NCI-H1436 treated with DMSO at 0.1 percent for 48 hours (cell line): Measurements from ENCODE around the gene TFAP2A.

Experiments used
- DNase-seq: peaks from one replicate; lab custom pipeline; 2025; lab: John Stamatoyannopoulos, UW

Gene TFAP2A

DNA sequence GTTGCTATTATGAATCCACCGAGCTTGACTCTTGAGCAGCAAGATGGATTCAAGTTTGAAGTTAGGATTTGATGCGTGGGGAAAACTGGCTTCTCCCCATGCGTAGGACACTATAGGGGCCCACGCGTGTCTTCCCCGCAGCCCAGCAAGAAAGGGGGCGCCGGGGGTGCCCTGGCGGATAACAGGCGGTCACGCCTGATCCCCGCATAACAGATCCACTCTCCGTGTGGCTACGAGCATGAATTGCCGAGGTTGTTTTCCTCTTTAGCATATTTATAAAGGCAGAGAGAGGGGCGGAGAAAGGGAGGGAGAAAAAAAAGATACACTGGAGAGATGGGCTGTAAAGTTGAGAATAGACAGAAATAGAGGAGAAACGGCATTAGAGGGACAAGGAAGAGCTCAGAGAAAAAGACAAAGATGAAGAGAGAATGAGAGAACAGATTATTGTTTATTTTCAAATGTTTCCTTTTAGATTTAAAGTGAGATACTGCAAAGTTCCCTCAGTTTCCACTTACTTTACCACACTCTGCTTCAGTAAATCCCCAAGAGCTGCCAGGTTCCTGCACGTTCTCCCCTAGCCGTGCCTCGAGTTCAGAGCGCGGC, 32.0 kb downstream of the TFAP2A start:
- DNase-seq = no peak

DNA sequence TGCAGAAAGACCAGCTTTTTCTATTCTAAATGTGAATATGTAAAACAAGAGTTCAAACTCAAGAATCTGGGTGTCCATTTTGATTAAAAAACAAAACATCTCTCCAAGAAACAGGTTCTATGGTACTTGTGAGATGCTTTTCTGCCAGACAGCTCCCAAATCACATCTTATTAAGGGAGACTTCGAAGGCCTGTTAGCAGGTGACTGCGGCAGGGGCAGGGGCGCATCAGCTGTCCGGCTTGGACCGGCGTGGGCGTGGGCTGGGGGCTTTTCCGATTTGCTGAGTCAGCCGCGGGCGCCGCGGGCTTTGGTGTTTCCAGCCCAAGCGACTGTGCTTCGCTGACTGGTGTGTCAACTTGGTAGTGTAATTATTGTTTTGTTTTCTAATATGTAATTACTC, 32.6 kb downstream of the TFAP2A start:
- no peak for DNase-seq

DNA sequence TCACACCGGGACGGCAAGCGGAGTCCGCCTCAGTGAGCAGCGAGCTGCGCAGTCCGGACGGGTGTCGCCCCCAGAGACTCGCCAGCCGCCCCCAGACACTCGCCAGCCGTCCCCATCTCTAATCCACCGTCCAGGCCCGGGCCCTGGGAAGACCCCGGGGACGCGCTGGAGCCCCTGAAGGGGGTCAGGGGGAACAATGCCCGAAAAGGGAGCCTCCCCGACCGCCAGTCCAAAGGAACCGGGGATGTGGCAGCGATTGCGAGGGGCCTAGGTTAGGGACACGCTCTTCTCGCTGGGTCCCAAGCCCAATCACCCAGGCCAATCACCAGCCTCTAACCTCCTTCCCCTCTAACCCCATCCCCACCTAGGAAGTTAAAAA, 33.1 kb downstream of the TFAP2A start:
- no peak for DNase-seq

DNA sequence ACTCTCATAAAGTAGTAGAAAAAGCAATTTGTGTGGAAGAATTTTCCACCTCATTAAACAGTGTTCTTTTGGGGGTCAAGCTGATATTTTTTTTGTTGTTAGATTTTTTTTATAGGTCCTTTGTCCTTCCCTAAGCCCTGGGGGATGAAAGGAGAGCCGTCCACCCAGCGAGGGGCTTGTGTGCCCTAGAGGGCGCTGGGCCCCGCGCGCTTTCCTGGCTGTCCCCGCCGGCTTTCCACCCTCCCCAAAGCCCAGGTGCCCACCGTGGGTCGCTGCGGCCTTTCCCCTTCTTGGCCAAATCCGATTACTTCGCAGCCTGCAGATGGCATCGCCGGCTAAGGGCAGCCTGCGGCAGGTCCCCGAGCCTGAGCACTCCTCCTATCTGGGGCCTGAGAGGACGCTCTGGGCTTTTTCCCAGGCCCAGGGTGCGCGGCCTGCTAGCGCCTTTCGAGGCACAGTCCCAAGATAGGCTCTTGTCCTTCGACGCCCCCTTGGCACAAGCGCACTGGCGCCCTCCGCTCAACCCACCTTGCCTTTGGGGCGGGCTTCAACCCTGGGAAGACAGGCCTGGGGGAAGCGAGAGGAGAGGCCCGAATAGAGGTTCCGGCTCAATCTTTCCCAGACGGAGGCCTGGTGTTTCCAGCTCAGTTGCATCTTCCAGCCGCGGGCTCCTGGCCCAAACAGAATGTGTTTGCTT, 33.6 kb downstream of the TFAP2A start:
- no peak for DNase-seq

DNA sequence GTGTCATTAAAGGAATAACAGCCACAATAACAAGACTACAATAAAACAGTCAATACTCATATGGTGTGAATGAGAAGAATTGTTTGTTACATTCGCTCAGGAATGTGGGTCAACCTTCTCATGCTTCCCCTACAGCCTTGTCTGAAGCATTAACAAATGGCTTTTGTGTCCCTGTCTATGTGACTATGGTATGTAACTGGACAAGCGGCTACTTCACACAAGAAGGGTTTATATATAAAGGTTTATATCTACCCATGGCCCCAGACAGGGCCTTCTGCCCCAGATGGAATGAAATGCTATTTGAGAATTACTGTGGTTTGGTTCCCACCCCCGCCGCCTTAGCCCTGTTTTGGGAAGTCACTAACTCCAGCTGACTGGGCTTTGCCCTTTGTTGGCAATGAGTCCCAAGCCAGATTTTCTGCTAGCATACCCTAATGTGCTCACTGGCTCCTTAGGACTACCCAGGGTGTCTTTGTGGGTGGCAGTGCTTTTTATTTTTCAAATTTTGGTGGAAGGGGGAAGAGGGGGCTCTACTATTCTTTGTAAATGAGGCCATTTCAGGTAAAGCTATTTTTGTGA, 39.4 kb downstream of the TFAP2A start:
- DNase-seq = no peak

DNA sequence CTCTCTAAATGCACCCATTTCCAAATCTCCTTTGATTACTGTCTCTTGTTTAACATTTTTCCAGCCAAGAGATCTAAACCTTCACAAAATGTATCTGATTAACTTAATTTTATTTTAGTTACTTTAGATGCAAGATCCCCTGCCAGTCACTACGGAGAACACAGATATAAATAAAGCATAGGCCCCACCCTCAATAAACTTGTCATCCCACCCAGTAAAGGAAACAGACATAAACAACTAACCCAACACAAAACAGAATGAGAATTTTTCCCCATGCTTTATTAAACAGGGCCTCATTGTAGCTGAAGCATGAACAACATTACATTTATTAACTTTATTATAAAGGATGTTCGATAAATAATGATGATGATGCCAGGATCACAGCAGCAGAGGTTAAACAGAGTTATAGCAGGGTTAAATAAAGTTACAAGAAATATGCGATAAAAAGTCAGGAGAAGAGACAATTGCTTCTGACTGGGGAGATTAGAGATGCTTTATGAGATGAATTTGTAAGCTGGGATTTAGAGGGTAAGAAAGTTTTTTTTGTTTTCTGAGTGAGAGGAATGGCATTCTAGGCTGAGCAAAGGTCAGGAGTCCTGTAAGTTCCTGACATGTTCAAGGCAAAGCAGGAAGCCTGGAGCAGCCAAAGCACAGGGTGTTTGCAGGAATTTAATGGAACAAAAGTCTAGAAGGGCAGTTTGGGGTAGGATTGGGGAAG, 41.1 kb downstream of the TFAP2A start:
- DNase-seq = no peak

DNA sequence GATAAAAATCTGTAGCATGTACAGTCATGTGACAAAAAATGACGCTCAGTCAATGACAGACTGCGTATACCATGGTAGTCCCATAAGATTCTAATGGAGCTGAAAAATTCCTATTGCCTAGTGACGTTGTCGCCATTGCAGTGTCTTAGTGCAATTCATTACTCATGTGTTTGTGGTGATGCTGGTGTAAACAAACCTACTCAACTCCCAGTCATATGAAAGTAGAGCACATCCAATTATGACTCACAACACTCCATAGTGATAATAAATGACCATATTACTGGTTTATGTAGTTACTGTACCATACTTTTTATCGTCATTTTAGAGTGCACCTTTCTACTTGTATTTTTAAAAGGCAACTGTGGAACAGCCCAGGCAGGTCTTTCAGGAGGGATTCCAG, 45.0 kb downstream of the TFAP2A start:
- DNase-seq = no peak

DNA sequence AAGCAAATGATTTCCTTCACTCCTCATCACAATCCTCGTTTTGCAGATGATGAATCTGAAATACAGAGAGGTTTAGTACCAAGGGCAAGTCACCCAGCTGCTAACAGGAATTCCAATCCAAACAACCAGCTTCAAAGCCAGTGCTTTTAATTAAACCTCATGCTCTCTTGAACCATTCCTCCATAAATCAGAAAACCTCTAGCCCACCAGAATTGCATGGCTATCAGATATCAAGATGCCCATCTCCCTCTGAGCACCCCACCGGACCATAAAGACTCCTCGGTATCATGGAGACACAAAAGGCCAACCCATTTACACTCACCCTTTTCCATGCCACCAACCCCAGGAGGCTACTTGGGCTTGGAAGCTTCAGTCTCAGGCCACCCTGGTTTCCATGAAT, 46.0 kb downstream of the TFAP2A start:
- no peak for DNase-seq

DNA sequence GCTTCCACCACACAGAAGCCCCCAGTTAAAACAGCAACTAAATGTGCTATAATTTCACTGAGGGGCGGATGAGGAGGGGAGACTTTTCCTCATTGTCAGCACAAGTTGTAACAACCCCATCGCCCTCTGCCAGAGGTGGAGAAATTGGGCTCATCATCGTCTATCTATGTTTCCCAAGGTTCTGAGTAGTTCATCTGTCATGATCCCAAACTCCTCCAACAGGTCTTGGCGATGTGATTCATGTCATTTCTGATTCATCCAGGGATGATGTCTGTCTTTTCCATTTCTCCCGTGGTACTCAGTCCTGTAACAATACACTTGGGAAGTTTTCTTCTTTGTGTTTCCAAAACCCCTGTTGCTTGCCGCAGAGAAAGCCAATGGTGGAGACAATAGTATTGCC, 51.0 kb downstream of the TFAP2A start:
- no peak for DNase-seq

DNA sequence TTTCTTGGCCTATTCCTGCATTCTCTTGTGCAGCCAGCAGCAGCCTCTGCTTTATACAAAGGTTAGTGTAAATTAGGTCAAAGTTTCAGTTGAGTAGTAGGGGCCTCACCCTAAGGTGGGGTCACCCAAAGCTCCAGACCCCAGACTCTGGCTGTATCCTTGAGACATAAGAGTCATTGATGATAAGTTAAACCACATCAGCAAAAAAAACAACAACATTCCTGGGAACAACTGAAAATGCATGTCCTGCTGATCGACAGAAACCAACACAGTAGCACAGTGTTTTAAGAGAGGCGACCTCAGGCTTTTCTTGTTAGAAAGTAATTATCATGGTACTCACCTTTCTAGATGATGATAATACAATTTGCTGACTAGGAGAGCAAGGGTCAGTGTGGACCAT, 52.6 kb downstream of the TFAP2A start:
- DNase-seq = no peak

DNA sequence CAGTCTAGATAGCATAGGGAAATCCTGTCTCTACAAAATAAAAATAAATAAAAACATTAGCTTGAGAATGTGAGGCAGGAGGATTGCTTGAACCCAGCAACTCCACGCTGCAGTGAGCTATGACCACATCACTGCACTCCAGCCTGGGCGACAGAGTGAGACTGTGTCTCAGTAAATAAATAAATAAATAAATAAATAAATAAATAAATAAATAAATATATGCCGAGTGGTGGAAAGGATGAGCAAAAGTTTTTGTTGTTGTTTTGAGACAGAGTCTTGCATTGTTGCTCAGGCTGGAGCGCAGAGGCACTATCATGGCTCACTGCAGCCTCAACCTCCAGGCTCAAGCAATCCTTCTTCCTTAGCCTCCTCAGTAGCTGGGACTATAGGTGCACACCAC, 53.4 kb downstream of the TFAP2A start:
- DNase-seq = no peak

DNA sequence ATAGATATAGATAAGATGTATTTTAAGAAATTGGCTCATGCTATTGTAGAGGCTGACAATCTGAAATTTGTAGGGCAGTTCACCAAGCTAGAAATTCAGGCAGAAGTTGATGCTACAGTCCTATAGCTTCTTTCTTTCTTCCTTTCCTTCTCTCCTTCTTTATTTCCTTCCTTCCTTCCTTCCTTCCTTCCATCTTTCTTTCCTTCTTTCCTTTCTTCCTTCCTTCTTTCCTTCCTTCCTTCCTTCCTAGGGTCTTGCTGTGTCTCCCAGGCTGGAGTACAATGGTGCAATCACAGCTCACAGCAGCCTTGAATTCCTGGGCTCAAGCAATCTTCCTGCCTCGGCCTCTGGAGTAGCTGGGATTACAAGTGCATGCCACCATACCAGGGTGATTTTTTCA, 55.3 kb downstream of the TFAP2A start:
- DNase-seq = no peak

DNA sequence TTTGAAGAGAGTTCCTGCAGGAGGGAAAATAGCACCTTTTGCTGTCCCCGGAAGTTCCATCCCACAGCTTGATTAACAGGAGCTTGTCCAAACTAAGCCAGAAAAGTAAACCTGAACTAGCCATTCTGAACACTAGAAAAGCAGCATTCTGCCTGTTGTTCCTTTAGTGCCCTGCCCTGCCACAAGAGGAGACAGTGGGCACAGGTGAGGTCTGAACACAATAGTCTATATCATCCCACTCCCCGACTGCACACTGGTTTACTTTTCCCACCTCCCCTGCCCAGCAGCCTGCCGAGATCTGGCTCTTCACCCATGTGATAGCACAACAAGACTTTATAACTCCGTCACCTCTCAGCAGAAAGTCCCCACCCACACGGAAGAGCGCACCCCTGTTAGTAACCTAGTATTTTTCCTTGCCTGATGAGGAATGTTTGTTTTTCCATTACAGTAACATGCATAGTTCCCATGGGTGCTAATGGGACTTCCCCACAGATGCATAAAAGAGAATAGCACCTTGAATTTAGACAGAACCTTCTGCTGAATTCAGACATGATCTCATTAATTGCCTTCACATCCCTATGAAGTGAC, 59.7 kb downstream of the TFAP2A start:
- DNase-seq = no peak

DNA sequence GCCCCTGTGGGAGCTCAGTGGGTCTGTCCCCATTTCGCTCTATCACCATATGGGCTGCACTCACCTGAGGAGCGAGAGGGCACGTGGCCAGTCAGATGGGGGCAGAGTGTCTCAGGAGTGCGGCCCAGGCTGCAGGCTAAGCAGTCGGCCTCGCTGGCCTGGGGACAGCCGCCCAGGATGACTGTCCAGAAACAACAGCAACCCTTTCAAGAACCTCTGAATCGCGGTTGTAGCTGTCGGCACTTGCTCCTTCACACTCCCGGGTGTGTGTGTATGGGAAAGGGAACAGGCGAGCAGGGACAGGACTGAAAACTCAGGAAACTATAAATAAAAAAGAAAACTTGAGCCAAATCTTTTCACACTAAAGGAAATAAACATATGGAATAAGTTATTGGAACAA, 63.1 kb downstream of the TFAP2A start:
- no peak for DNase-seq

DNA sequence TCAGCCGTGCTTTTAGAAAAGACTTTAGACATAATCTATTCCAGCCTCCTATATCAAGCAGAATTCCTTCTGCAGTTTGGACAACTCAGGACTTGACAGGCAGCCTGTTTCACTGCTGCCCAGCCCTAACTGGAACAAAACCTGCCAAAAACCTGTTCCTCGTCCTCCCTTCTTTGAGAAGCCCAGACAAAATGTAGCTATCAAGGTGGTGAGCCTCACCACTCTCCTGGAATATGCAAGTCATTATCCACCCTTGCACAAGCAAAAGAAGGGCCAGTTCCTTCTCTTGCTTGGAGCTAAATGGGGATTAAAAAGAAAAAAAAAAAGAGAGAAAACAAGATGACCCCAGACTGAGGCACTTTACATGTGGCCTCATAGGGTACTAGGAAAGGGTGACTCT, 64.2 kb downstream of the TFAP2A start:
- DNase-seq = no peak

DNA sequence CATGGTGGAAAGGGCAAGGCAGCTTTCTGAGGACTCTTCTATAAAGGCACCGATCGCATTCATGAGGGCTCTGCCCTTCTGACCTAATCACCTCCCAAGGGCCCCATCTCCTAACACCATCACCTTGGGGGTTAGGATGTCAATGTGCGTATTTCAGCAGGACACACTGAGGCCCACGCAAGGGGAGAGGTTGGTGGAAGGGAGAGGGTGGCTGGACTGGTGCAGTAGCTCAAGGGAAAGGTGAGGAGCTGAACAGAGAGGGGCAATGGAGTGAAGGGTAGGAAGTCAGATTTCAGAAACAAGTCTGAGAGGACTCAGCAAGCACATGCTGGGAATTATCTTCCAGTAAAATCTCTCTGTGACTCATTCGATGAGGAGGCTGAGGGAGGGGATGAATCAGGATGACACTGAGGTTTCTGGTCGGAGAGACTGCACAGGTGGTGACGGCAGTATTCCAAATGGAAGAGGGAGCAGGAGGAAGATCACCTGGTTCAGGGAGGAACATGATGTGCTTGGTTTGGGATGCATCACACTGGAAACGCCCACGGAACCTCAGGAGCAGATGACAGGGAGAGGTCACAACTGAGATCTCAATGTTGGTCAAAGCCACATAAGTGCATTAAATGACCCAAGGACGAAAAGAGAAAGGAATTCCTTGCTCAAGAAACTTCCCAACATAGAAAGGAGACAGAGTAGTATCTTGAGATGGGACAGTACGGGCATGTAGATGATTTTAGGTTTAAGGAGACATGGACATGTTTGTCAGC, 67.1 kb downstream of the TFAP2A start:
- DNase-seq = no peak
